CD4-positive, alpha-beta T cell treated with Interleukin-12 subunit alpha and Interleukin-12 subunit beta, for 1 hour (primary cell): Measurements from ENCODE around the gene MEST.
"Not testable (repeated sequence)": the region's sequence is repeated elsewhere in the genome, so short reads cannot be mapped to it uniquely, and the experiment has no call there.

ENCODE experiments used
- DNase-seq: peaks from one replicate; pipeline ENCODE4 v3.0.0-alpha.2; 2020

The MEST gene

GRCh38 chr7:130491841-130492522 lies at the start of gene MEST:
MEST (plus strand) TSS chr7:130492085; CDS start chr7:130492314, 229 bp downstream.
- DNase-seq: no peak

GRCh38 chr7:130442601-130443000 lies 49.3 kb upstream of the MEST start:
- no peak for DNase-seq

GRCh38 chr7:130444234-130444633 lies 47.7 kb upstream of the MEST start:
- no peak for DNase-seq

DNA sequence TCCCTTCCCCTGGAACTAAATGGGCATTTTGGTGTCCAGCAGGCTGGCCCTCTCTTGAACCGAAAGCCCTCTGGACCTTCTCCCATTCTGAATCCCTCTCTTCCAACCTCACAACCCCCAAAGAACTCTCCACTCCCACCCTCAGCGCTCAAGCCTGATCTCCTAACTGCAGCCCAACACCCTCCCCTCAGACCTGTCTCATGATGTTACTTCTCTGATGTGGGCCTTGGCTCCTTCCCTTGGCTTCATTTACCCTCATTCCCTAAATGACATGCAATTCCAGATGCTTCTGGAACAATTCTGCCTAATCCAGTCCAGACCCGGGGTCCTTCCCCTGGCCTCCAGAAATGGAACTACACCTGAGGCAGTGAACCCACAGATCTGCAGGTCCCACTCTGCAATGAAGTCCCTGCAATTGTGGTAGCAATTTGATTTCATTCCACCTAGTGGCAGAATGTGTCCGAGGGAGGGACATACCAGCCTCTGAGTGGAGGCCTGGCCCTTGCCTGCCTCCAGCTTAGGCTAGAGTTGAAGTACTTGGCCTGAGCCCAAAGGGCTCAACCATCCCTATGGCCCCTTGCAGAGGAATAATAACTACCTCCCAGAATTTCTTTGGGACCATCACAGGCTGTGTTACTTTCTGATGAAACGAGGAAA lies 47.0 kb upstream of the MEST start:
- DNase-seq: no peak

DNA sequence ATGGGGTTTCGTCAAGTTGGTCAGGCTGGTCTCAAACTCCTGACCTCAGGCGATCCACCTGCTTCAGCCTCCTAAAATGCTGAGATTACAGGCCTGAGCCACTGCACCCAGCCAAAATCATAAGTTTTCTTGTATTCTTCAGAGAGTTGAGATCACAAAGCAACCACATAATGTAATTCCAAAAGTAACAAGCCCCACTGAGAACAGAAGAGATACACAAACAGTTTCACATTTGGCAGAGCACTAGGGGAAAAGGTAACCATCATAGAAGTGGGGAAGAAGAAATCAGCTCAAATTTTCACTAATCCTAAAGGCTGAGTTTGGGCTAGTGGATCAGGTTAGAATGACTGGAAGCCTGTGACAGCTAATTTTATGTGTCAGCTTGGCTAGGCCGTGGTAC lies 45.6 kb upstream of the MEST start:
- no peak for DNase-seq

GRCh38 chr7:130451344-130451743 lies 40.5 kb upstream of the MEST start:
- DNase-seq: not testable (repeated sequence)

DNA sequence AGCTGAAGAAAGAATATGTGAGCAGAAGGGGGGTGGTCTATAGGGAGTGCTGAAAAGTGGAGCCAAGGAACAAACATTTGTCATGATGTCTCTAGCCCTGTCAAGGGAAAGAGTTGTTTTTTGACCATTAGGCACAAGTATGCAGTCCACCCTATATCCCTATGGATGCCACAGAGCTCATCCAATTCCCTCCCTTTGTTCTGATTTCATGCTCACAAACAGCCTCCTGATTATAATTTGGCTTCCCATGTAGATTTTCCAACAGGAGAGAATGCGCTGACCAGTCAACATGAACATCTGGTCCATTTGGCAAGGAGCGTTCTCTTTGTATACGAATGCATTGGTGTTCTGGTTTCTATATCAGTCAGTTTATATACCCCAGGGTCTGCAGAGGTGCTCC lies 38.9 kb upstream of the MEST start:
- no peak for DNase-seq

DNA sequence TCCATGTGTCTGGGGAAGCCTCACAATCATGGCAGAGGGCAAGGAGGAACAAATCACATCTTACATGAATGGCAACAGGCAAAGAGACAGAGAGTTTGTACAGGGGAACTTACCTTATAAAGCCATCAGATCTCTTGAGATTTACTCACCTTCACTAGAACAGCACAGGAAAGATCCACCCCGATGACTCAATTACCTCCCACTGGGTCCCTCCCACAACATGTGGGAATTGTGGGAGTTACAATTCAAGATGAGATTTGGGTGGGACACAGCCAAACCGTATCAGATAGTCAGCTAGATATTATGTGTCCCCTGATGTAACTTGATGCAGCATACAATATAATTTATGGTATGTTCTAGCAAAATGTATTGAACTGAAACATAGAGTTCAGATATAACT lies 36.9 kb upstream of the MEST start:
- no peak for DNase-seq

- peak; percentile 13 for DNase-seq
Observed at GRCh38 chr7:130458257-130458656, 33.6 kb upstream of the MEST start.

GRCh38 chr7:130461272-130461671 lies 30.6 kb upstream of the MEST start:
- DNase-seq: no peak

GRCh38 chr7:130463553-130464434 lies 28.1 kb upstream of the MEST start:
- no peak for DNase-seq

- no peak for DNase-seq
Observed at GRCh38 chr7:130468612-130469011, 23.3 kb upstream of the MEST start.

- no peak for DNase-seq
Observed at GRCh38 chr7:130471974-130472373, 19.9 kb upstream of the MEST start.

DNA sequence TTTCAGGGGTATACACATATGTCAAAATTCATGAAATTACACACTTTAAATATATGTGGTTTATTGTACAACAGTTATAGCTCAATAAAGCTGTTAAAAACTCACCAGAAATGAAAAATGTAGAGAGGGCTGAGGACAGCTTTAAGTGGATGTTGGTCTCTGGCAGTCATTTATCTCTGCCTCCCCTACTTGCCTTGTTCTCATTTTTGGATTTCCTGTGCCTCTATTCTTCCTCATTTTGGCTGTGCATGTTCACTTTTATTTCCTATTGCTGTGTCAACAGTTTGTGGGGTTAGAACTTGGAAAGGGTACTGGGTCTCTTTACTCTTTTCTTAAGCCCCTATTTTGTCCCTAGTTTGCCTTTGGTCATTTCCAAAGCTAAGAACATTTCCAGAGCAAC lies 18.6 kb upstream of the MEST start:
- DNase-seq: no peak

GRCh38 chr7:130473876-130474275 lies 18.0 kb upstream of the MEST start:
- DNase-seq: no peak

GRCh38 chr7:130475776-130476175 lies 16.1 kb upstream of the MEST start:
- no peak for DNase-seq

DNA sequence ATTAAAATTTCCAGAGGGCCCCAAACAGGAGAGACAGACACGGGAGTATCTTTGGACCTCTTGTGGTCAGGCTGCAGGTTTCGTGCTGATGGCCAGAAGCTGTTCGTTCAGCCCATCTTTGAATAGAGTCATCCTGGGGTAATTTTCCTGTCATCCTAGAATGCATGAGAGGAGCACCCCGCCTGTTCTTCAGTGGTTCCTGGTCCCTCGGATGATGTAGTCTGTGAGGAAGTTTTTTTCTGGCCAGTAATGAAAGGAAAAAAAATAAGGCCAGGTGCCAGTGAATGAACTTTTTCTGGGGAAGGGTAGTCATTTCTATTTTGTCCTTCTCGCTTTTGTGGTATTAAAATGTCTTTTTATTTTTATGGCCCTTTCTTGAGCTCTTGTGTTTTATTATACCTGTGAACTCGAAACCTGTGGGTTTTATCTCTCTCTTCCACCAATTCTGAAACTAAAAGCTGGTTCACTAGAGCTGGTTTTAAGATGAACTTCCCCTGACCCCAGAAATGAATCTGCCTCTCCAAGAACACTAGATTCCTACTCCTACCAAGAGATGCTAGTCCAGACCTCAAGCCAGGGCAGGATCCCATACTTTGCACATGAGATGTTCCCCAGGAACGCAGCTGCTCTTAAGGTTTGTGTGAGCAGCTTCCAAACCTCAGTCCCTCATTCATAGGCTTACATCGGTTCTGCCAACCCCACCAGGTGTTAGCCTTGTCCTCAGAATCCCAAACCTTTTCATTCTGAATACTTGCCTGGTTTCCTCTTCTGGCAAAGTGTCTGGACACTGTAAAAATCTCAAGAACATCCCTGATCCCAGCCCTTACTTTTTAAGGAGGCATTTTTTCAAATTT lies 15.4 kb upstream of the MEST start:
- no peak for DNase-seq

- DNase-seq: no peak
Observed at GRCh38 chr7:130478991-130479390, 12.9 kb upstream of the MEST start.

- DNase-seq: no peak
Observed at GRCh38 chr7:130479716-130480400, 12.0 kb upstream of the MEST start.

DNA sequence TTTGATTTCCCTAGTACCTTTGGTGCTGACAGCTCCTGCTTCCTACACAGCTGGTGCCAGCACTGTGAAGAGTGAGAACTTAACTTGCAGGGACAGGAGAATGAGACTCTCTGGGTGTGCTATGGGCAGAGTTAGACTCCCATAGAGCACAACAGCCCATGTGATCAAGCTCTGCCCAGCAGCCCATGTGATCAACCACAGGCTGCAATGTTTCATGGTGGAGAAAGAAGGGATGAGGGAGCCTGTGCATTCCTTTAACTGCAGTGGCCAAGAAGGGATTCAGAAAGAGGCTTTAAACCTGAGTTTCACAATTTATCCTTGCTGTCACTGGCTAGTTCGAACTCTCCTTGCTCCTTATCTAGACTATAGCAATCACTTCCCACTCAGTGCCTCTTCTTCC lies 10.0 kb upstream of the MEST start:
- DNase-seq: no peak

DNA sequence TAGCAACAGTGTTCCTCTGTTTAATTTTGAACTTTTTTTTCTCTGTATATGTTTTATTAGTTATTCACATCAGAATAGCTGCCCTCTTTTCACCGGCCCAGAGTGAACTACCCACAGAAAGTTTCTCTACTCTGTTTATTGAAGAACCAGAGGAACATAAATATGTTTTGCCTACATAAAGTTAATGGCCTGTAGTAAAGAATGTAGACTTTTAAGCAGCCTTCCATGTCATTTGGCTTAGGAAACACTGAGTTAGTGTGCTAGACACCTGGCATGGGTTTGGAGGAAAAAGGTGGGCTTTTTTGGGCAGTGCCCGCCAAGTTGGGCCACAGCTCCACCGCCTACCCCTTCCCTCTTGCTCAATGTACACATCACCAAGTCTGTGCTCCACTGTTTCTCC lies 8.9 kb upstream of the MEST start:
- no peak for DNase-seq

- DNase-seq: no peak
Observed at GRCh38 chr7:130485734-130486113, 6.2 kb upstream of the MEST start.
